ENCODE results near the gene YY1AP1.

- no peak for TF ChIP-seq POLR2A (IDR thresholded peaks at IDR 0.05; ENCODE audit: extremely low read depth, insufficient read length)
- TF ChIP-seq CTCF (IDR thresholded peaks at IDR 0.05; ENCODE audit: low read depth, low read length), result no peak
- TF ChIP-seq MAX (IDR thresholded peaks at IDR 0.05; ENCODE audit: low read depth, low read length), result no peak
- TF ChIP-seq MYC (IDR thresholded peaks at IDR 0.05; ENCODE audit: low read depth, low read length), result no peak
Observed at GRCh38 chr1:155678027-155678426, 10.5 kb downstream of the YY1AP1 start.
